ENCODE measurements around the gene TMEM132C. TPM values are rescaled to one million over a fixed set of nuclear protein-coding genes. Genes with fewer than 3 reads are reported as not detected.

Gene TMEM132C
- total RNA-seq, 1 experiment from 2014 or later = not detected

GRCh38 chr12:128365032-128365431 lies 98.1 kb downstream of the TMEM132C start:
- intact Hi-C loops (cut with micrococcal nuclease) = no loop called here
- H3K4me1 Mint-ChIP-seq (ENCODE audit: insufficient read depth, unreplicated experiment) = no peaks in the 10 kb centered on the region
- TF ChIP-seq CTCF (IDR thresholded peaks at IDR 0.05; ENCODE audit: unreplicated experiment) = no peak
- BruUV-seq (replicated peaks) = no TSS peak
- H3K9me3 Mint-ChIP-seq (ENCODE audit: unreplicated experiment) = peaks cover 35% of the 10 kb centered on the region
- H3K27ac Mint-ChIP-seq (ENCODE audit: low read depth, unreplicated experiment) = no peak overlapping the region
- no peak overlapping the region for H3K4me3 Mint-ChIP-seq (ENCODE audit: unreplicated experiment)
- ChIA-PET POLR2A (no interaction called here), CTCF (no interaction called here)
- DNase-seq (ENCODE audit: unreplicated experiment) = no peak
- H3K36me3 Mint-ChIP-seq (ENCODE audit: insufficient read depth, unreplicated experiment) = no peaks in the 10 kb centered on the region
- no peaks in the 10 kb centered on the region for H3K27me3 Mint-ChIP-seq (ENCODE audit: insufficient read depth, unreplicated experiment)

- BruUV-seq (replicated peaks) = no TSS peak
- intact Hi-C loops (cut with micrococcal nuclease) = no loop called here
- no peak for DNase-seq (ENCODE audit: unreplicated experiment)
- Mint-ChIP-seq H3K36me3 (ENCODE audit: insufficient read depth, unreplicated experiment) (no peaks in the 10 kb centered on the region), H3K27me3 (ENCODE audit: insufficient read depth, unreplicated experiment) (no peaks in the 10 kb centered on the region), H3K27ac (ENCODE audit: low read depth, unreplicated experiment) (no peak overlapping the region), H3K9me3 (ENCODE audit: unreplicated experiment) (peaks cover 40% of the 10 kb centered on the region), H3K4me3 (ENCODE audit: unreplicated experiment) (no peak overlapping the region), H3K4me1 (ENCODE audit: insufficient read depth, unreplicated experiment) (no peaks in the 10 kb centered on the region)
- no peak for TF ChIP-seq CTCF (IDR thresholded peaks at IDR 0.05; ENCODE audit: unreplicated experiment)
- CTCF ChIA-PET = no interaction called here
- POLR2A ChIA-PET = no interaction called here
Measured at GRCh38 chr12:128365651-128366231, 98.8 kb downstream of the TMEM132C start.

GRCh38 chr12:128367961-128368360 lies 101.0 kb downstream of the TMEM132C start:
- POLR2A ChIA-PET = no interaction called here
- H3K4me1 Mint-ChIP-seq (ENCODE audit: insufficient read depth, unreplicated experiment) = no peaks in the 10 kb centered on the region
- CTCF ChIA-PET = no interaction called here
- H3K27me3 Mint-ChIP-seq (ENCODE audit: insufficient read depth, unreplicated experiment) = no peaks in the 10 kb centered on the region
- no peaks in the 10 kb centered on the region for H3K36me3 Mint-ChIP-seq (ENCODE audit: insufficient read depth, unreplicated experiment)
- no peak for DNase-seq (ENCODE audit: unreplicated experiment)
- BruUV-seq (replicated peaks) = no TSS peak
- H3K4me3 Mint-ChIP-seq (ENCODE audit: unreplicated experiment) = no peak overlapping the region
- intact Hi-C loops (cut with micrococcal nuclease) = no loop called here
- H3K27ac Mint-ChIP-seq (ENCODE audit: low read depth, unreplicated experiment) = no peak overlapping the region
- H3K9me3 Mint-ChIP-seq (ENCODE audit: unreplicated experiment) = peaks cover 45% of the 10 kb centered on the region
- TF ChIP-seq CTCF (IDR thresholded peaks at IDR 0.05; ENCODE audit: unreplicated experiment) = no peak

- H3K9me3 Mint-ChIP-seq (ENCODE audit: unreplicated experiment) = peaks cover 33% of the 10 kb centered on the region
- H3K27me3 Mint-ChIP-seq (ENCODE audit: insufficient read depth, unreplicated experiment) = no peaks in the 10 kb centered on the region
- no peaks in the 10 kb centered on the region for H3K4me1 Mint-ChIP-seq (ENCODE audit: insufficient read depth, unreplicated experiment)
- no peak overlapping the region for H3K4me3 Mint-ChIP-seq (ENCODE audit: unreplicated experiment)
- DNase-seq (ENCODE audit: unreplicated experiment) = no peak
- H3K36me3 Mint-ChIP-seq (ENCODE audit: insufficient read depth, unreplicated experiment) = no peaks in the 10 kb centered on the region
- ChIA-PET POLR2A (no interaction called here), CTCF (no interaction called here)
- no peak for TF ChIP-seq CTCF (IDR thresholded peaks at IDR 0.05; ENCODE audit: unreplicated experiment)
- intact Hi-C loops (cut with micrococcal nuclease) = no loop called here
- BruUV-seq (replicated peaks) = no TSS peak
- no peak overlapping the region for H3K27ac Mint-ChIP-seq (ENCODE audit: low read depth, unreplicated experiment)
Measured at GRCh38 chr12:128381541-128381940, 114.6 kb downstream of the TMEM132C start.
